Neural cell (in vitro differentiated cells): ENCODE results near the gene FERMT2. TPM values are rescaled to one million over a fixed set of nuclear protein-coding genes. Genes with fewer than 3 reads are reported as not detected.

Experiments
- H2AFZ ChIP-seq: fragments of 200-600, 300-800 bp; sonication (generic), shearing (Covaris generic); 2 replicates; pipeline ENCODE4 v1.6.0; 2014; ENCODE audit warnings: low read depth, mild to moderate bottlenecking, antibody characterized with exemption, low read length, moderate library complexity
- H3F3A ChIP-seq: fragments of 200-600 bp; shearing (Covaris generic); 2 replicates; pipeline ENCODE4 v1.6.1; 2016; ENCODE audit warnings: mild to moderate bottlenecking, moderate library complexity, mixed read lengths, antibody characterized with exemption, low read length; ENCODE audit not compliant: insufficient read depth, poor library complexity, severe bottlenecking
- H3K27ac ChIP-seq: fragments of 200-600, 300-800 bp; sonication (generic), shearing (Covaris generic); 2 replicates; pipeline ENCODE4 v1.5.1; 2014; ENCODE audit warnings: mild to moderate bottlenecking, low read length, moderate library complexity
- H3K27me3 ChIP-seq: fragments of 300-800, 200-600 bp; sonication (generic), shearing (Covaris generic); 2 replicates; pipeline ENCODE4 v1.6.0; 2014; ENCODE audit warnings: mild to moderate bottlenecking, low read depth, low read length, moderate library complexity; ENCODE audit not compliant: insufficient read depth
- H3K36me3 ChIP-seq: fragments of 300-800, 200-600 bp; sonication (generic), shearing (Covaris generic); 2 replicates; pipeline ENCODE4 v1.5.1; 2014; ENCODE audit warnings: mild to moderate bottlenecking, antibody characterized with exemption, low read length, moderate library complexity; ENCODE audit not compliant: insufficient read depth
- H3K4me2 ChIP-seq: fragments of 300-800, 200-600 bp; sonication (generic), shearing (Covaris generic); 2 replicates; pipeline ENCODE4 v1.6.0; 2014; ENCODE audit warnings: mild to moderate bottlenecking, low read length
- H3K4me3 ChIP-seq: fragments of 300-800, 200-600 bp; sonication (generic), shearing (Covaris generic); 2 replicates; pipeline ENCODE4 v1.5.1; 2014; ENCODE audit warnings: mild to moderate bottlenecking, low read length, moderate library complexity
- H3K79me2 ChIP-seq: fragments of 200-600 bp; shearing (Covaris generic); replicated peaks from 2 replicates; pipeline ENCODE4 v1.6.0; 2014; ENCODE audit warnings: mild to moderate bottlenecking, low read length, moderate library complexity; ENCODE audit not compliant: insufficient read depth
- H3K9ac ChIP-seq: fragments of 300-800, 200-600 bp; sonication (generic), shearing (Covaris generic); 2 replicates; pipeline ENCODE4 v1.6.1; 2016; ENCODE audit warnings: mild to moderate bottlenecking, low read length, mixed read lengths
- H3K9me2 ChIP-seq: fragments of 200-600 bp; shearing (Covaris generic); 2 replicates; pipeline ENCODE4 v1.6.1; 2016; ENCODE audit warnings: mild to moderate bottlenecking, low read length, mixed read lengths; ENCODE audit not compliant: insufficient read depth
- H3K9me3 ChIP-seq: fragments of 200-600, 300-800 bp; sonication (generic), shearing (Covaris generic); 2 replicates; pipeline ENCODE4 v1.6.1; 2016; ENCODE audit warnings: mild to moderate bottlenecking, mixed run types, low read length, moderate library complexity, mixed read lengths
- H4K20me1 ChIP-seq: fragments of 200-600 bp; shearing (Covaris generic); 2 replicates; pipeline ENCODE4 v1.6.1; 2016; ENCODE audit warnings: mild to moderate bottlenecking, mixed run types; ENCODE audit not compliant: insufficient read depth
- CTCF ChIP-seq: fragments of 450-650 bp; IDR thresholded peaks from 2 replicates; pipeline ENCODE4 v1.5.1; 2014; ENCODE audit warnings: antibody characterized with exemption, mild to moderate bottlenecking, moderate library complexity; ENCODE audit not compliant: poor library complexity, severe bottlenecking
- EP300 ChIP-seq: fragments of 450-650 bp; conservative IDR thresholded peaks from 2 replicates; pipeline ENCODE4 v1.6.1; 2014; ENCODE audit warnings: antibody characterized with exemption, mild to moderate bottlenecking, moderate library complexity; ENCODE audit not compliant: poor library complexity, severe bottlenecking
- EZH2 ChIP-seq: fragments of 200-600, 300-800 bp; shearing (Covaris generic), sonication (generic); IDR thresholded peaks from 2 replicates; pipeline ENCODE4 v1.6.1; 2014; ENCODE audit warnings: antibody characterized with exemption, low read length, borderline replicate concordance, mild to moderate bottlenecking; ENCODE audit not compliant: insufficient read depth, poor library complexity, severe bottlenecking
- MXI1 ChIP-seq: fragments of 450-650 bp; conservative IDR thresholded peaks from 2 replicates; pipeline ENCODE4 v1.6.1; 2014; ENCODE audit warnings: antibody characterized with exemption, mild to moderate bottlenecking; ENCODE audit not compliant: poor library complexity, severe bottlenecking
- POLR2AphosphoS5 ChIP-seq: IDR thresholded peaks from 2 replicates; pipeline ENCODE4 v1.6.1; 2012
- RAD21 ChIP-seq: fragments of 450-650 bp; conservative IDR thresholded peaks from 2 replicates; pipeline ENCODE4 v1.6.1; 2014; ENCODE audit warnings: antibody characterized with exemption, mild to moderate bottlenecking, moderate library complexity
- REST ChIP-seq: IDR thresholded peaks from 2 replicates; pipeline ENCODE4 v1.6.1; 2012; ENCODE audit warnings: borderline replicate concordance
- SMC3 ChIP-seq: fragments of 450-650 bp; conservative IDR thresholded peaks from 2 replicates; pipeline ENCODE4 v1.6.1; 2014; ENCODE audit warnings: antibody characterized with exemption, mild to moderate bottlenecking, moderate library complexity; ENCODE audit not compliant: poor library complexity
- TAF1 ChIP-seq: IDR thresholded peaks from 2 replicates; pipeline ENCODE4 v1.6.1; 2012; ENCODE audit warnings: low read depth
- polyA plus RNA-seq: library from polyadenylated mRNA; depleted of rRNA; stranded (reverse); fragments of >200 nt; gene quantifications from 2 replicates; pipeline ENCODE4 v1.2.3, GENCODE V29; 2014

FERMT2 gene
- polyA plus RNA-seq, 1 donor from 2014 or later: 59.6 TPM

GRCh38 chr14:52901357-52901980, 49.4 kb downstream of the FERMT2 start:
- Histone ChIP-seq H3K27ac (no peak overlapping the region), H3K36me3 (no peaks in the 10 kb centered on the region), H3K9ac (no peak overlapping the region), H3K9me2 (no peaks in the 10 kb centered on the region), H3K79me2 (no peaks in the 10 kb centered on the region), H3F3A (no peaks in the 10 kb centered on the region), H4K20me1 (no peaks in the 10 kb centered on the region), H3K9me3 (no peaks in the 10 kb centered on the region), H3K4me3 (no peak overlapping the region), H2AFZ (no peak overlapping the region), H3K4me2 (no peak overlapping the region), H3K27me3 (no peaks in the 10 kb centered on the region)
- no peak for TF ChIP-seq EP300

- no peak overlapping the region for H3K27ac ChIP-seq
- no peak overlapping the region for H3K4me3 ChIP-seq
- H3K36me3 ChIP-seq: no peaks in the 10 kb centered on the region
- H2AFZ ChIP-seq: no peak overlapping the region
- TF ChIP-seq SMC3: no peak
- TF ChIP-seq POLR2AphosphoS5: no peak
- no peak for TF ChIP-seq EP300
- no peak for TF ChIP-seq MXI1
- TF ChIP-seq REST: no peak
- no peak for TF ChIP-seq CTCF
- TF ChIP-seq TAF1: no peak
- H3K79me2 ChIP-seq: no peaks in the 10 kb centered on the region
- no peak overlapping the region for H3K4me2 ChIP-seq
- no peaks in the 10 kb centered on the region for H4K20me1 ChIP-seq
- no peaks in the 10 kb centered on the region for H3F3A ChIP-seq
- H3K27me3 ChIP-seq: no peaks in the 10 kb centered on the region
- no peak overlapping the region for H3K9ac ChIP-seq
- H3K9me2 ChIP-seq: no peaks in the 10 kb centered on the region
- H3K9me3 ChIP-seq: no peaks in the 10 kb centered on the region
These were observed 50.1 kb downstream of the FERMT2 start for GRCh38 chr14:52900731-52901130.

- Histone ChIP-seq H3K9me2 (no peaks in the 10 kb centered on the region), H3K36me3 (no peaks in the 10 kb centered on the region), H3K27me3 (no peaks in the 10 kb centered on the region), H3K79me2 (peaks cover 4% of the 10 kb centered on the region), H4K20me1 (no peaks in the 10 kb centered on the region), H3K4me3 (no peak overlapping the region), H3F3A (no peaks in the 10 kb centered on the region), H3K4me2 (no peak overlapping the region), H3K9me3 (no peaks in the 10 kb centered on the region), H3K9ac (no peak overlapping the region), H3K27ac (no peak overlapping the region), H2AFZ (no peak overlapping the region)
- TF ChIP-seq POLR2AphosphoS5 (no peak), REST (no peak), MXI1 (no peak), EZH2 (no peak), CTCF (no peak), SMC3 (no peak), TAF1 (no peak), EP300 (no peak), RAD21 (no peak)
These were observed 52.4 kb downstream of the FERMT2 start for GRCh38 chr14:52898496-52898895.
